Left renal pelvis (tissue), 4 donors: ENCODE data around the gene POC1A. TPM values are rescaled to one million over a fixed set of nuclear protein-coding genes. Genes with fewer than 3 reads are reported as not detected.

ENCODE experiments used
- DNase-seq, 4 donors: peaks; one replicate each; pipeline ENCODE4 v3.0.0-alpha.2; 2013; ENCODE audit warnings: low read depth in 4 of 4, low spot score in 3 of 4
- polyA plus RNA-seq, 4 donors: library from polyadenylated mRNA; unstranded; fragments of 120-200 nt; gene quantifications; one replicate each; pipeline ENCODE4 v1.2.1, GENCODE V29; 2013; ENCODE audit not compliant: insufficient read length in 4 of 4

POC1A gene
- polyA plus RNA-seq: 1 to 10 TPM; 6.7 to 8.9 (median 7.6) TPM

DNA sequence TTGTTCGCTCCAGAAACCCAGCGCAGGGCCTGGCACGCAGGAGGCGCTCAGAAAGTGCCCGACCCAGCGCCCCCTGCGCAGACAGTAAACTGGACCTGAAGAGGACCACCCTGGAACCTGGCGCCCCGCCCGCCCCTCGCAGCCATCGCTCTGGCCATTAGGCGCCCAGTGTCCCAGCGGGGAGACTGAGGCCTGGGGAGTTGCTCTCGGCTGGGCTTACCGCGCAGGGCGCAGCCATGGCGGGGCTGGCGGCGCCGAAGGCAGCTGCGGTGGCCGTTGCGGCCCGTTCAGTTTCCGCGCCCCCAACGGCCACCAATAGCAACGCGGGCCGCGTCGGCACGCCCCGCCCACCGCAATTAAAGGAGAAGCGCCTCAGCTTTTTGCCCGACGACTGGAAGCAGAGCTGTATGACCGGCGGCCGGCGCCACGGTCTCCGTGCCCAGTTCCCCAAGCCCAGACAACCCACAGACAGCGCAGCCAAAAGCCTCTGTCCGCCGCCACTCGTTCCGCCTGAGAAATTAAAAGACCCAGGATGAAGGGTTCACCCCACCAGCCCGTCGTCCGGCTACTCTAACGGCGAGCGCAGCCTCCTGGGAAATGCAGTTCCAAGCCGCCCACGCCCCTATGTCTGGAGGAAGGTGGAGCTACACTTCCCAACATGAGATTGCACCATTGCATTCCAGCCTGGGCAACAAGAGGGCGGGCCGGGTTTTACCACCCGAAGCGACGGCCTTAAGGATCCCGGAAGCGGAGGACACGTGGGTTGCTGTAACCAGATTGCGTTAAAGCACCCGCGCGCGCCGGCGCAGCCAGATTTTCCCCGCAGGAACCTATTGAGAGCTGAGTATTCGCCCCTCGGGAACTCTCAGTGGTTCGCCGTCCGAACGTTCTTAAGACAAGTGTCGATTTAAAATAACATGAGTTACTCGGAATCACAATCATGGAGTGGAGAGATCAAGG lies at the start of gene POC1A:
TSS of gene POC1A (minus strand) at position 289 of the 960 bp plus-strand sequence. CDS start at position 238, 51 bp downstream.
- peak; percentile 86 to 90 (median 88) for DNase-seq

GRCh38 chr3:52203701-52204100 lies 49.5 kb upstream of the POC1A start:
- DNase-seq: no peak

DNA sequence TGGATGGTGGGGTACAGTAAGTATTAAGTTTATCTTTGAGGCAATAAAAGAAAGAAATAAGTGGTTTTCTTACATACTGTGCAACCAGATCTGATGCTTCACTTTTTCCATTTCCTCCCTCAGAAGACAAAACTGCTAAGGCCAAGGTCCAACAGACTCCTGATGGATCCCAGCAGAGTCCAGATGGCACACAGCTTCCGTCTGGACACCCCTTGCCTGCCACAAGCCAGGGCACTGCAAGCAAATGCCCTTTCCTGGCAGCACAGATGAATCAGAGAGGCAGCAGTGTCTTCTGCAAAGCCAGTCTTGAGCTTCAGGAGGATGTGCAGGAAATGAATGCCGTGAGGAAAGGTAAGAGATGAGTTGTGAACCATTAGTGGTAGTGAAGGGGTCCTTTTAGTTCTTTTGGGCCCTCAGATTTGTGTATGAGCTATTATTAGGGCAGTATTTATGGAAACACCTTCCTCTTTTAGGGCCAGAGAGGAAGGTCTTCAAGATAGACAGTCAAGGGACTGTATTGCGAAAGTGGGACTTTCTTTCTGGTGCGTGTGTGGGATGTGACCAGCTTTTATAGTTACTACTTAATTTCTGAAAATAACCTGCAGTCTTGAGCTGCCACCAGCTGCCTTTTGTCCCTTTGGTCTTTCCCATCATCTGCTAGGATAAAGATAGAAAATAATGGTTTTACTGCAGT lies 48.3 kb upstream of the POC1A start:
- no peak for DNase-seq

GRCh38 chr3:52200981-52201679 lies 46.9 kb upstream of the POC1A start:
- no peak for DNase-seq

- DNase-seq: no peak
Measured at GRCh38 chr3:52198643-52199608, 44.7 kb upstream of the POC1A start.

GRCh38 chr3:52197842-52198625 lies 43.8 kb upstream of the POC1A start, which contains the start of gene ALAS1:
ALAS1 (plus strand) TSS chr3:52198160; CDS start chr3:52199242, 1,082 bp downstream.
- DNase-seq: peak; percentile 81 to 90 (median 87)

- DNase-seq: no peak
Measured at GRCh38 chr3:52197499-52197841, 43.2 kb upstream of the POC1A start.

- DNase-seq: no peak
Measured at GRCh38 chr3:52196977-52197376, 42.8 kb upstream of the POC1A start.

DNA sequence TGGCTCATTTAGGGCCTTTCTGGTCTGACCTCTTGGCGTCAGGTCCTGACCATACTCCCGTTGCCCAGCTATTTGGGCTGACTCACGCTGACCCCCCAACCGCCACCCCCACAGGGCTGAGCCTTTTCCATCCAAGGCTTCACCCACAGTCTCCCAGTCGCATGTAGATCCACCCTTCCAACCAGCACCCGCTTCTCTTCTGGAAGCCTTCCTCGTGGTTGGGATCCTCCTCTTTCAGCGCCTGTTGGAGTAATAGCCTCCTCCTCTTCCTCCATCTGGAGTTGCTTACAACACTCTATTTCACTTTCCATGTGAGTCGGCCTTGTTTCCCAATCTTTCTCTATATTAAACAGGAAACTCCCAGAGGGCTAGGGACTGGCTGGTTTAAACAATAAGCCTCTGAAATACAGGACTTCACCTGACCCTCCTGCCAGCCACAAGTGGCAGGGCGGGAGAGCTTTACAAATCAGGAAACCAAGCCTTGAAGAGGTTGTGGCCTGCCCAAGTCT lies 41.7 kb upstream of the POC1A start:
- no peak for DNase-seq

- DNase-seq: no peak
Measured at GRCh38 chr3:52195291-52195597, 41.0 kb upstream of the POC1A start.

GRCh38 chr3:52194485-52195290 lies 40.5 kb upstream of the POC1A start:
- DNase-seq: peak in 2 of 4 donors; percentile 39 to 50

DNA sequence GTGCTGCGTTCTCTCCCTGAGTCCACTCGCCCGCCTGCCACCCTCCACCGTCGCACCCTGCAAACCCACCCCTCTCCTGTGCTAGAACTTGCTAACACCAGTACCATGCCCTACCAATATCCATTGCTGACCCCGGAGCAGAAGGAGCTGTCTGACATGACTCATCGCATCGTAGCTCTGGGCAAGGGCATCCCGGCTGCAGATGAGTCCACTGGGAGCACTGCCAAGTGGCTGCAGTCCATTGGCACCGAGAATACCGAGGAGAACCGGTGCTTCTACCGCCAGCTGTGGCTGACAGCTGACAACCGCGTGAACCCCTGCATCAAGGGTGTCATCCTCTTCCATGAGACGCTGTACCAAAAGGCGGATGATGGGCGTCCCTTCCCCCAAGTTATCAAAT lies 38.8 kb upstream of the POC1A start:
- DNase-seq: no peak

DNA sequence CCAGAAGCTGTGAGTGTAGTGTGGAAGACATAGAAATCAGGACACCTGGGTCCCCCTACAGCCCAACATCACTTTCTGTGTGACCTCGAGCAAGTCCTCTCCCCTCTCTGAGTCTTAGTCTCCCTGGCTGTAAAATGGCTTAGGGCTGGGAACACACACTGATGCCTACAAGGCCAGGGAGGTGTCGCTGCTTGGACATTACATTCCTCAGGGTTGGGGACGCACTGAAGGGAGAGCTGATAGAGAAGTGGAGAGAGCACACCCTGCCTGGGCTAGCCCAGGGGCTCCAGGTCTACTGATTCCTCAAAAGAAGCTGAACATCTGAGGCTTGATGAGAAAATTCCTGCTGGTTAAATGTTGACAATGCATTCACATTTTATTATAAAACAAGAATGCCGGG lies 37.4 kb upstream of the POC1A start:
- no peak for DNase-seq

- no peak for DNase-seq
Measured at GRCh38 chr3:52190294-52191074, 36.3 kb upstream of the POC1A start.

DNA sequence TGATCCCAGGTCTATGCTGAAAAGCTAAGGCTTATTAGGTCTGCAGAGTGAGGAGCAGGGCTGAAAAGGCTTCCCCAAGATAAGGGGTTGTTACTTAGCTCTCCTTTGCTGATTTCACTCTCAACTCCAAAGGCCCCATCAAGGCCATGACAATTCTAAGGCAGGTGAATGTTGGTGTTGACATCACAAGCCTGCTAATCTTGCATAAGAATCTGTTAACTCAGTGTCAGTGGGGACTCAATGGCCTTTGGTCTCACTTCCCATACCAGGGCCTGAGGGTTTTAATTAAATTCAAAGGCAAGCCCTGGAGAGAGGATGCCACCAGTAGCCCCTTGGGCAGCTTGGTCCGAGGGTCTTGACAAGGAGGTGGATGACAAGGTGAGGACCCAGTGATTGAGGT lies 34.3 kb upstream of the POC1A start:
- DNase-seq: no peak

DNA sequence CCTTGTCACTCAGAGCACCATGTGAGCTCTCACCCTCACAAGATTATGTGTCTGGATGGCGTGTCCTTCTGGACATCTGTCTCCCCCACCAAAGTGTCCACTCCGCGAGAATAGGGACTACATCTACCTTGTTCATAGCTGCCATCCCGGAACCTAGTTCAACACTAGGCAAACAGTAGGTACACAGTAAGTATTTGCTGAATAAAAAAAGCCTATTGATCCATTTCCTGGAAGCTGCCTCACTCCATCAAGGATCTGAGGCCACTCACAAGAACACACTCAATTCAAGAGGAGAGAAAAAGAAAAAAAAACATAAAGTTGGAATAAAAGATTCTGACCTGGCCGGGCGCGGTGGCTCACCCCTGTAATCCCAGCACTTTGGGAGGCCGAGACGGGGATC lies 32.5 kb upstream of the POC1A start:
- DNase-seq: no peak

DNA sequence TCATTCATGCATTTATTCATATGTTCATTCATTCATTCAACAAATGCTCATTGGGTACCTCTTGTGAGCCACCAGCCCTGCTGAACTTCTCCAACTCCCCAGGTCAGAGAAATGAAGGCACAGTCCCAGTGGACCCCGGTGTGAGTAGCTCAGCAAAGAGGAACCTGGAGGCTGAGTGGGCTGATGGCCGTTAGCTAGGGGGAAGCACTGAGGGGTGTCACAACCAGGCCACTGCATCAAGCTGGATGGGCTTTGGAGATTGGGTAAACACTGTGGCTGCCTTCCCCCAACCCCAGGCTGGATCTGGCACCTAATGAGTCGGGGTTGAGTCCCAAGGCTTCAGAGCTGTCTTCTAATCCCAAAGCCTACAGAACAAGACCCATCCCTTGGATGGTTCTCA lies 31.6 kb upstream of the POC1A start:
- DNase-seq: no peak
